Activated T-cell treated with anti-CD3 and anti-CD28 coated beads, Interleukin-2, amount 50 U/mL, for 4 hours (primary cell): ENCODE measurements around the gene TBC1D4. TPM values are rescaled to one million over a fixed set of nuclear protein-coding genes. Genes with fewer than 3 reads are reported as not detected.
"Not testable (repeated sequence)": the region's sequence is repeated elsewhere in the genome, so short reads cannot be mapped to it uniquely, and the experiment has no call there.

Experiments
- ATAC-seq, 2 donors: fragments of 200-7000 bp; cut with Tn5 transposase; one replicate each; pipeline ENCODE4 v1.10.0; 2021
- DNase-seq: peaks from one replicate; pipeline ENCODE4 v3.0.0-alpha.2; 2020
- H3K27me3 Mint-ChIP-seq: one replicate; pipeline ENCODE4 v1.8.0; 2021; ENCODE audit warnings: low read depth, mixed read lengths
- H3K36me3 Mint-ChIP-seq: one replicate; pipeline ENCODE4 v1.8.0; 2022; ENCODE audit warnings: mixed read lengths; ENCODE audit not compliant: insufficient read depth
- H3K4me1 Mint-ChIP-seq: one replicate; pipeline ENCODE4 v1.8.0; 2021; ENCODE audit warnings: low read depth, mixed read lengths
- H3K4me3 Mint-ChIP-seq: one replicate; pipeline ENCODE4 v1.8.0; 2021; ENCODE audit warnings: mild to moderate bottlenecking, moderate library complexity, mixed read lengths
- H3K9me3 Mint-ChIP-seq: one replicate; pipeline ENCODE4 v1.8.0; 2021; ENCODE audit warnings: mixed read lengths
- total RNA-seq, 3 donors: library from RNA; stranded (reverse); gene quantifications; one replicate each; pipeline ENCODE4 v1.2.1, GENCODE V29; 2021

TBC1D4 gene
- total RNA-seq, 3 donors from 2014 or later, result 25.1 to 35.1 (median 30.0) TPM

DNA sequence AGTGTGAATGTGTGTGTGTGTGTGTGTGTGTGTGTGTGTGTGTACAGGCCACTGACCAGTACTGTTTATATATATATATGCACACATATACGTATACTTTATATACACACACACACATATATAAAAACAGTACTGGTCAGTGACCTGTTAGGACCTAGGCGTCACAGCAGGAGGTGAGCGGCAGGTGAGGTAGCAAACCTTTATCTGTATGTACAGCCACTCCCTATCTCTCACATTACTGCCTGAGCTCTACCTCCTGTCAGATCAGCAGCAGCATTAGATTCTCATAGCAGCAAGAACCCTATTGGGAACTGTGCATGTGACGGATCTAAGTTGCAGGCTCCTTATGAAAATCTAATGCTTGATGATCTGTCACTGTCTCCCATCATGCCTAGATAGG lies 34.5 kb downstream of the TBC1D4 start:
- Mint-ChIP-seq H3K27me3 (peaks cover 6% of the 10 kb centered on the region), H3K9me3 (no peaks in the 10 kb centered on the region), H3K36me3 (no peaks in the 10 kb centered on the region), H3K4me1 (no peaks in the 10 kb centered on the region), H3K4me3 (no peak overlapping the region)
- ATAC-seq (no peak), DNase-seq (no peak)

- Mint-ChIP-seq H3K36me3 (no peaks in the 10 kb centered on the region), H3K4me3 (no peak overlapping the region), H3K27me3 (peaks cover 6% of the 10 kb centered on the region), H3K9me3 (no peaks in the 10 kb centered on the region), H3K4me1 (no peaks in the 10 kb centered on the region)
- no peak for ATAC-seq
- no peak for DNase-seq
Observed at GRCh38 chr13:75446874-75447273, 35.1 kb downstream of the TBC1D4 start.

DNA sequence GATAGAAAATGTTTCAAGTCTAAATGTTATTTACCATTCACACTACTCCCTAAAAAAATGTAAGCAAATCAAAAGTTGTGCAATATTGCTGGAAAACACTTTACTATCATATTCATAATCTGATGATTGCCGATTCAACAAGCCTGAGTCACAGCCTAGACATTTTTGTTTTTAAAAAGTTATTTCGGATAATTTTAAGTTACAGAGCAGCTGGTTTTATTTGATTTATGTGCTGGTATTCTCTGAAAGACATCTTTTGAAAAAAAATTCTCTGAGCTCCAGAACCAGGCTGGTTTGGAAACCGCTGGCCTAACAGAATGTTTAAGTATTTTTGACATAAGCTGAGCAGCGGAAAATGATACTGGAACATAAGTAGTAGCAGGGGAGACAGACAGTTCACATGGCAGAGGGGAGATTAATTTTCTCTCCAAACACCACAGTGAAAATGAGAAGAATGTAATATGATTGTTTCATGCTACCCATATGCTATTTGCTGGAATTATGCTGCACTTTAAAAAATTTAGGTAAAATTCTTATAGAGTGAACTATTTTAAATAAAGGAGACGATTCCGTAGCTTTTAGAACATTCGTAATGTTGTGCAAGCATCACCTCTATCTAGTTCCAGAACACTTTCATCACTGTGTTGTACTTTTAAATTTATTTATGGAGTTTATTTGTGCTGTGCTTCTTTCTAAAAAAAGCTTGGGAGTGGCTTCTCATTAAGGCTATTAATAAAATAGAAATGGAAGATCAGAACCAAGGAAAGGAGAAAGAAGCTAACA lies 36.1 kb downstream of the TBC1D4 start:
- no peaks in the 10 kb centered on the region for H3K36me3 Mint-ChIP-seq
- no peaks in the 10 kb centered on the region for H3K4me1 Mint-ChIP-seq
- H3K27me3 Mint-ChIP-seq, result peaks cover 6% of the 10 kb centered on the region
- H3K9me3 Mint-ChIP-seq, result no peaks in the 10 kb centered on the region
- no peak for DNase-seq
- no peak for ATAC-seq
- H3K4me3 Mint-ChIP-seq, result no peak overlapping the region

DNA sequence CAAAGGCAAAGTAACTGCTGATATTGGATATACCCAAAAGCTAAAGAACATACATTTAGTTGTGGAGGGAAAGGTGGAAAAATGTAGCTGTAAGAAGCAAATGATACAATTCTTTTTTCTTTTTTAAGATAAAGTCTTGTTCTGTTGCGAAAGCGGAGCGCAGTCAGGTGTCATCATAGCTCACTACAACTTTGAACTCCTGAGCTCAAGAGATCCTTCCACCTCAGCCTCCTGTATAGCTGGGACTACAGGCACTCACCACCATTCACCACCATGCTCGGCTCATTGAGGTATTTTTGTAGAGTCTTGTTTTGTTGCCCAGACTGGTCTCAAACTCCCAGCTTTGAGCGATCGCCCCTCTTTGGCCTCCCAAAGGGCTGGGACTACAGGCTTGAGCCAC lies 38.0 kb downstream of the TBC1D4 start:
- H3K9me3 Mint-ChIP-seq, result no peaks in the 10 kb centered on the region
- ATAC-seq, result no peak
- no peaks in the 10 kb centered on the region for H3K36me3 Mint-ChIP-seq
- no peak for DNase-seq
- no peak overlapping the region for H3K4me3 Mint-ChIP-seq
- no peaks in the 10 kb centered on the region for H3K4me1 Mint-ChIP-seq
- peaks cover 5% of the 10 kb centered on the region for H3K27me3 Mint-ChIP-seq

DNA sequence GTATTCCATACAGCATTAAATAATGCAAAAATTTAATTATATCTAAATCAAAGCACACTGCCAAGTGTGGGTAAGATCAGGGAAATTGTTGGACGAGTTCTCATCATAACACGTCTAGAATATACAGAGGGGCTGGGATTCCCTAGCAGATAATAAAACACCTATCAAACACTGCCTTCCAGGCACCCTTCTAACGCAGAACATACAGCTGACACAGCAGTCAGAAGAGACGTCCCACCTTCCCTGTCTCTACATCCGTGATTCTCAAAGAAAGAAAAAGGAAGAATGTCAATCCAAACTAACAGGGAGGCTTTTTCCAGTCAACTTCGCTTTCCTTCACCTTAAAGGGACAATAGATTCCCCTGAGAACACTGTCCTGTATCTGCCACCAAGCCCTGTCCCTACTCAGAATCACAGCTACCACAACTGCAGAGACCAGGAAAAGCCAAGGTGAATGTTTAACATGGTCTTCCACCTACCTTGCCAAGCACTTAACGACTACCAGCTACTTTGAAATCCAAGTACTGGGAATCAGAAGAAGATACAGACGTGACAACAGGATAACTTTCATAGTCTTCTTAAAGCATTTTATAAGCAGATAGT lies 38.5 kb downstream of the TBC1D4 start:
- Mint-ChIP-seq H3K9me3 (no peaks in the 10 kb centered on the region), H3K4me3 (no peak overlapping the region), H3K4me1 (no peaks in the 10 kb centered on the region), H3K36me3 (no peaks in the 10 kb centered on the region), H3K27me3 (peaks cover 5% of the 10 kb centered on the region)
- no peak for ATAC-seq
- DNase-seq, result no peak

- ATAC-seq, result no peak
- Mint-ChIP-seq H3K36me3 (no peaks in the 10 kb centered on the region), H3K4me3 (no peak overlapping the region), H3K4me1 (no peaks in the 10 kb centered on the region), H3K27me3 (peaks cover 5% of the 10 kb centered on the region), H3K9me3 (no peaks in the 10 kb centered on the region)
- no peak for DNase-seq
Observed at GRCh38 chr13:75442736-75443234, 39.2 kb downstream of the TBC1D4 start.

DNA sequence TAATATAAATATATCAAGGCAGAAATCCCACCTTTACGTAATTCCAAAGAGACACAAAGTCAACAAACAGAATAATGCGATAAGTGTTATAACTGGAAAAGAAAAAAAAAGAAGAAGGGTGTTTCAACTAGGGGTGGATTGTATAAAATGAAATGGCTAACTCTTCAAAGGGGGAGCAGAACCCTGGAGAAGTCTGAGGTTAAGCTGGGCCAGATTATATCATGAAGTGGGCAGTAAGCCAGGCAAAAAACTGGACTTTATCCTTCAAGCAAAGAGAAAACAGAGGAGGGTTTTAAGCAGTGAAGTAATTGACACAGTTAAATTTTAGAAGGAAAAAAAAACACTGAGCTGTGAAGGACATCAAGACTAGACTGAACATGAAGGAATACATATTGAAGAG lies 41.9 kb downstream of the TBC1D4 start:
- Mint-ChIP-seq H3K4me3 (no peak overlapping the region), H3K27me3 (peaks cover 5% of the 10 kb centered on the region), H3K9me3 (no peaks in the 10 kb centered on the region), H3K36me3 (no peaks in the 10 kb centered on the region), H3K4me1 (no peaks in the 10 kb centered on the region)
- ATAC-seq (no peak), DNase-seq (no peak)

GRCh38 chr13:75437582-75438318 lies 44.2 kb downstream of the TBC1D4 start:
- Mint-ChIP-seq H3K36me3 (no peaks in the 10 kb centered on the region), H3K4me3 (no peak overlapping the region), H3K4me1 (no peaks in the 10 kb centered on the region), H3K27me3 (peaks cover 3% of the 10 kb centered on the region), H3K9me3 (no peaks in the 10 kb centered on the region)
- no peak for ATAC-seq
- no peak for DNase-seq

DNA sequence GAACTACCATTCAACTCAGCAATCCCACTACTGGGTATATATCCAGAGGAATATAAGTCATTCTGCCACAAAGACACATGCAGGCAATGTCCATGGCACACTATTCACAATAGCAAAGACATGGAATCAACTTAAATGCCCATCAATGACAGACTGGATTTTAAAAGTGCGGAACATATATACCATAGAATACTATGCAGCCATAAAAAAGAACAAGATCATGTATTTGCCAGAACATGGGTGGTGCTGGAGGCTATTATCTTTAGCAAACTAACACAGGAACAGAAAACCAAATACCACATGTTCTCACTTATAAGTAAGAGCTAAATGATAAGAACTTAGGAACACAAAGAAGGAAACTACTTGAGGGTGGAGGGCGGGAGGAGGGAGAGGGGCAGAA lies 47.8 kb downstream of the TBC1D4 start:
- not testable (repeated sequence) for H3K9me3 Mint-ChIP-seq, H3K4me3 Mint-ChIP-seq, H3K27me3 Mint-ChIP-seq, ATAC-seq, H3K4me1 Mint-ChIP-seq, H3K36me3 Mint-ChIP-seq, DNase-seq

GRCh38 chr13:75432811-75433244 lies 49.1 kb downstream of the TBC1D4 start:
- Mint-ChIP-seq H3K4me3 (no peak overlapping the region), H3K9me3 (no peaks in the 10 kb centered on the region), H3K27me3 (peaks cover 14% of the 10 kb centered on the region), H3K4me1 (no peaks in the 10 kb centered on the region), H3K36me3 (no peaks in the 10 kb centered on the region)
- no peak for ATAC-seq
- DNase-seq, result no peak

DNA sequence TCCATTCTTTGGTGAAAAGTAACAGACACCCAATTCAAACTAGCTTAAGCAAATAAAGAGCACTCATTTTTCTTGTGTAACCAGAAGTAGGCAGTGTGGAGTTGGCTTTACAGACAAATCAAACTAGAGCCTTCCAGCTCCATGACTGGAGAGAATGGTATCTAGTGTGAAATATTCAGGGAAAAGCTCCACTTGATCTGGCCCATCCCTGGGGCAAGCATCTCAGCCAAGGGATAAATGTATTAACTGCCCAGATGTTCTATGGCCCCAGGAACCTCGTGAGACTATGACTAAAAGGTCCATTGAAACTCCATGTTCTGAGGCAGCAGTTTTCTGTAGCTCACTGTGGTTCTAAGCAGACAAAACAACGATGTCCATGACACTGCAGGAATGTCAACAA lies 49.9 kb downstream of the TBC1D4 start:
- H3K27me3 Mint-ChIP-seq, result peaks cover 18% of the 10 kb centered on the region
- no peak for ATAC-seq

GRCh38 chr13:75430436-75431209 lies 51.3 kb downstream of the TBC1D4 start:
- H3K27me3 Mint-ChIP-seq, result peaks cover 18% of the 10 kb centered on the region
- DNase-seq, result no peak
- no peaks in the 10 kb centered on the region for H3K36me3 Mint-ChIP-seq
- no peaks in the 10 kb centered on the region for H3K4me1 Mint-ChIP-seq
- no peak overlapping the region for H3K4me3 Mint-ChIP-seq
- no peak for ATAC-seq
- no peaks in the 10 kb centered on the region for H3K9me3 Mint-ChIP-seq

More for the DNA sequence above, 49.9 kb downstream of the TBC1D4 start:
- Mint-ChIP-seq H3K36me3 (no peaks in the 10 kb centered on the region), H3K4me1 (no peaks in the 10 kb centered on the region), H3K4me3 (no peak overlapping the region), H3K9me3 (no peaks in the 10 kb centered on the region)
- no peak for DNase-seq

- peaks cover 3% of the 10 kb centered on the region for H3K4me1 Mint-ChIP-seq
- DNase-seq (no peak), ATAC-seq (no peak)
- H3K4me3 Mint-ChIP-seq, result no peak overlapping the region
- peaks cover 22% of the 10 kb centered on the region for H3K27me3 Mint-ChIP-seq
- H3K9me3 Mint-ChIP-seq, result no peaks in the 10 kb centered on the region
- H3K36me3 Mint-ChIP-seq, result no peaks in the 10 kb centered on the region
Observed at GRCh38 chr13:75426421-75426820, 55.5 kb downstream of the TBC1D4 start.
